ENCODE results near the gene LRFN5.

- TF ChIP-seq POLR2AphosphoS5 (IDR thresholded peaks at IDR 0.05): no peak
- no peak for TF ChIP-seq CTCF (IDR thresholded peaks at IDR 0.05)
Observed at GRCh38 chr14:41783403-41783802, 176.7 kb downstream of the LRFN5 start.

Measured in prostate gland (tissue), 2 donors.